BLaER1 (cell line): ENCODE results near the gene GUK1.
"Not testable (repeated sequence)": the region's sequence is repeated elsewhere in the genome, so short reads cannot be mapped to it uniquely, and the experiment has no call there.

Experiments
- H3K27ac ChIP-seq: shearing (Covaris generic); formaldehyde crosslinking; 2 replicates; pipeline ENCODE4 v1.8.1; 2022
- H3K27me3 ChIP-seq: shearing (Covaris generic); formaldehyde crosslinking; 2 replicates; pipeline ENCODE4 v1.8.1; 2022
- H3K36me3 ChIP-seq: shearing (Covaris generic); formaldehyde crosslinking; 2 replicates; pipeline ENCODE4 v1.8.1; 2022
- H3K4me1 ChIP-seq: shearing (Covaris generic); formaldehyde crosslinking; 2 replicates; pipeline ENCODE4 v1.8.1; 2022
- H3K4me2 ChIP-seq: shearing (Covaris generic); formaldehyde crosslinking; 2 replicates; pipeline ENCODE4 v1.8.1; 2022
- H3K4me3 ChIP-seq: shearing (Covaris generic); formaldehyde crosslinking; 2 replicates; pipeline ENCODE4 v1.8.1; 2022
- H3K9ac ChIP-seq: shearing (Covaris generic); formaldehyde crosslinking; 2 replicates; pipeline ENCODE4 v1.8.1; 2022
- H3K9me3 ChIP-seq: shearing (Covaris generic); formaldehyde crosslinking; 2 replicates; pipeline ENCODE4 v1.8.1; 2022
- H4K20me1 ChIP-seq: shearing (Covaris generic); formaldehyde crosslinking; 2 replicates; pipeline ENCODE4 v1.8.1; 2022
- Cebpa-rat ChIP-seq: shearing (Covaris generic); IDR thresholded peaks from 2 replicates; pipeline ENCODE4 v1.8.1; 2022

The GUK1 gene

DNA sequence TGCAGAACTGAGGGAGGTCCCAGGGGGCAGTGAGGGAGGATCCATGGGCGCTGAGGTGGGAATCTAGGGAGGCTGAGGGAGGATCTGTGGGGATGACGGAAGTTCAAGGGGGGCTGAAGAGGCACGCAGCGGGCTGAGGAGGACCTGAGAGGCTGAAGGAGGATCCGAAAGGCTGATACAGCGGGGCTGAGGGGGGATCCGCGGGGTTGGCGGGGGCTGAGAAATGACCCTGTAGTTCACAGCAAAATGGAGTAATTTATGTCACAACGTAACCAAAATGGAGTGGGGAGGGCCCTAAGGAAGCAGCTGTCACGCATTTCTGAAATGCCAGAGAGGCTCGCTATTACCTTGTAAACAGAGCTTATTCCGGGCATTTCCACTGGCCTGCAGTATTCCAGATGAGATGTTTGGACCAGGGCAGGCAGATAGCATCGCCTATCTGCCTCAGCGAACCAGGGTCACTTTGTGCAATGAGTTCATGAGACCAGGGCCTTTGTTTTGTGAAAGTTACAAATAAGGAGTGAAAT lies 30.1 kb upstream of the GUK1 start:
- Histone ChIP-seq H3K9me3 (no peaks in the 10 kb centered on the region), H3K36me3 (peaks cover 31% of the 10 kb centered on the region), H4K20me1 (peaks cover 15% of the 10 kb centered on the region; the same call in 1 of the 2 replicates), H3K9ac (peak overlapping the region; percentile 87), H3K27me3 (no peaks in the 10 kb centered on the region), H3K27ac (peak overlapping the region; percentile 68), H3K4me3 (peak overlapping the region; percentile 87), H3K4me1 (peaks cover 25% of the 10 kb centered on the region), H3K4me2 (peak overlapping the region; percentile 85)
- TF ChIP-seq Cebpa-rat, result no peak

DNA sequence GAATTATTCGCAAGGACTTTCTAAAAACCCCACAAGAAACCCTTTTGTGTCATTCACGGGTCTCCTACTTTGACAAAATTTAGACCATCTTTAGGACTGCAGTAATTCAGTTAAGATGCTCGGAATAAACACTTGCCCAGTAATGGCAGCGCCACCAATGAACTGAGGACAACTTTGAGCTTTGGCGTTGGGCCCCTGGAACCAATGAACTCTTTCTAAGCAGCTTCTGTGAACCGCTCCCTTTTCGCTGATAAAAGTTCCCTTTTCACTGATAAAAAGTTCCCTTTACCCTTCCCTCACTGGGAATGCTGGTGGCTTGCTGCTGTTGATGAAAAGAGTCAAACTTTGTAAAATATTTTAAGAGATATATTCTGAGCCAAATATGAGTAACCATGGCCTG lies 29.5 kb upstream of the GUK1 start:
- no peak overlapping the region for H3K9ac ChIP-seq
- peaks cover 1% of the 10 kb centered on the region; the same call in 1 of the 2 replicates for H3K9me3 ChIP-seq

DNA sequence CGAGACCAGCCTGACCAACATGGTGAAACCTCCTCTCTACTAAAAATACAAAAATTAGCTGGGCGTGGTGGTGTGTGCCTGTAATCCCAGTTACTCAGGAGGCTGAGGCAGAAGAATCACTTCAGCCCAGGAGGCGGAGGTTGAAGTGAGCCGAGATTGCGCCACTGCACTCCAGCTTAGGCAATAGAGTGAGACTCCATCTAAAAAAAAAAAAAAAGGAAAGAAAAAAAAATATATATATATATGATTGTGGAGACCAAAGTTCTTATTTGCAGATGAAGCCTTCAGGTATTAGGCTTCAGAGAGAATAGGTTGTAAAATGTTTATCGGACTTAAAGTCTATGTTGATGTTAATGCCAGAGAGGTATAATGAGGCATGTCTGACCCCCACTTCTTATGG lies 28.8 kb upstream of the GUK1 start:
- Histone ChIP-seq H3K36me3 (peaks cover 18% of the 10 kb centered on the region), H4K20me1 (peaks cover 15% of the 10 kb centered on the region; the same call in 1 of the 2 replicates), H3K4me1 (peaks cover 25% of the 10 kb centered on the region)
- H3K27ac ChIP-seq, H3K4me2 ChIP-seq, H3K9ac ChIP-seq, H3K9me3 ChIP-seq, H3K27me3 ChIP-seq, H3K4me3 ChIP-seq: not testable (repeated sequence)

More for the DNA sequence above, 29.5 kb upstream of the GUK1 start:
- TF ChIP-seq Cebpa-rat, result no peak
- H4K20me1 ChIP-seq, result peaks cover 15% of the 10 kb centered on the region; the same call in 1 of the 2 replicates
- H3K4me1 ChIP-seq, result peaks cover 25% of the 10 kb centered on the region
- no peaks in the 10 kb centered on the region for H3K27me3 ChIP-seq
- H3K36me3 ChIP-seq, result peaks cover 26% of the 10 kb centered on the region
- H3K27ac ChIP-seq, result no peak overlapping the region
- peak overlapping the region; percentile 85 for H3K4me2 ChIP-seq
- H3K4me3 ChIP-seq, result 0 out of 2 replicates have a peak overlapping the region, but pooled peaks have one; percentile 87

DNA sequence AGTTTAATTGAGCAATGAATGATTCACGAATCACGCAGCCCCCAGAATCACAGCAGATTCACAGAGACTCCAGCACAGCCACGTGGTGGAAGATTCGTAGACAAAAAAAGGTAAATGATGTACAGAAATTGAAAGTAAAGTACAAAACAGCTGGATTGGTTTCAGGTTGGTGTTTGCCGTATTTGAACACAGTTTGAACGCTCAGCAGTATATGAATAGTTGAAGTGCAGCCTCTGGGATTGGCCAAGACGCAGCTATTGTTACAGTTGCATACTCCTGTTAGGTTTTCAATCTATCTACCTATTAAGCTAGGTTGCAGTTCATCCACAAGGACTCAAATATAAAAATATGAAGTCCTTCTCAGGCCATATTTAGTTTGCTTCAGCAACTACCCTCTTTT lies 27.9 kb upstream of the GUK1 start:
- Histone ChIP-seq H3K4me1 (peaks cover 25% of the 10 kb centered on the region), H3K9ac (no peak overlapping the region), H3K27me3 (no peaks in the 10 kb centered on the region), H4K20me1 (peaks cover 13% of the 10 kb centered on the region; the same call in 1 of the 2 replicates), H3K9me3 (peaks cover 17% of the 10 kb centered on the region), H3K36me3 (peaks cover 10% of the 10 kb centered on the region), H3K27ac (no peak overlapping the region), H3K4me3 (no peak overlapping the region), H3K4me2 (no peak overlapping the region)
- TF ChIP-seq Cebpa-rat, result no peak

DNA sequence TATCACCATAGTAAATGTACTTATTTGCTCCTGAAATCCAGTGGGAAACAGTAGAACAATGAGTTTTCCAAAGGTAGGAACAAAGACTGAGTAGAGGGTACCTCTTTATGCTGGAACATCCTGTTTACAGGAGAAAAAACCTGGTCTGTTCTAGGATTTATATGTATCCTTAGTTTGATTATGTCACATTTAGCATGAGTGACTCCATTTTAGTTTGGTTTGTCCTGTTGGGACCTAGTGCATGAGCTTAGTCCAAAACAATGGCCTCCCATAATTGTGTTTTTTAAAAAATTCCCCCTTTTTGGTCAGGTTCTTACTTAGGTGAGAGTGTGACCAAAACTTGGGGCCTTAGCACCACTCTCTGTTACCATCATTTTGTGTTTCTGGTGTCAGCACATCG lies 27.5 kb upstream of the GUK1 start:
- peaks cover 21% of the 10 kb centered on the region for H3K9me3 ChIP-seq
- TF ChIP-seq Cebpa-rat, result no peak
- peaks cover 21% of the 10 kb centered on the region for H3K4me1 ChIP-seq
- H3K27ac ChIP-seq, result no peak overlapping the region
- H4K20me1 ChIP-seq, result peaks cover 9% of the 10 kb centered on the region; the same call in 1 of the 2 replicates
- no peaks in the 10 kb centered on the region for H3K27me3 ChIP-seq
- no peak overlapping the region for H3K9ac ChIP-seq
- H3K36me3 ChIP-seq, result peaks cover 5% of the 10 kb centered on the region
- no peak overlapping the region for H3K4me2 ChIP-seq
- H3K4me3 ChIP-seq, result no peak overlapping the region

DNA sequence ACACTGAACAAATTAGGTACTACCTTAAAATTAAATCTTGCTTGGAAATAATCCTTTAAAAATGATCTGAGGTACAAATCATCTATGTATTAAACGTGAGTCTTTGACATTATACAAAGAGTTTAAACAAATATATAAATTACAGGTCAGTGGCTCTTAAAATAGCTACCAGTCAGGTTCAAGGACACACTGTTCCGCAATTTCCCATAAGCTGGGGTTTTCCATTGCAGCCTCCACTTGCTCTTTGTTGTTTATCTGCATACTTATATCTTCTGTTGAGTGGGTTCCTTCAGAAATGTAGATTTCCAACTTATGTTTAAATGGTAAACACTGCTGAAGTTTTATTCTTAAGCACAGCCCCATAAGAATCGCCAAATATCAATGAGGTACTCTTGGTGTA lies 25.3 kb upstream of the GUK1 start:
- H4K20me1 ChIP-seq, result no peaks in the 10 kb centered on the region
- peaks cover 41% of the 10 kb centered on the region for H3K9me3 ChIP-seq
- TF ChIP-seq Cebpa-rat, result no peak
- H3K9ac ChIP-seq, result no peak overlapping the region
- no peaks in the 10 kb centered on the region for H3K27me3 ChIP-seq
- peaks cover 9% of the 10 kb centered on the region for H3K4me1 ChIP-seq
- H3K36me3 ChIP-seq, result no peaks in the 10 kb centered on the region
- no peak overlapping the region for H3K4me2 ChIP-seq
- H3K4me3 ChIP-seq, result no peak overlapping the region
- H3K27ac ChIP-seq, result no peak overlapping the region

DNA sequence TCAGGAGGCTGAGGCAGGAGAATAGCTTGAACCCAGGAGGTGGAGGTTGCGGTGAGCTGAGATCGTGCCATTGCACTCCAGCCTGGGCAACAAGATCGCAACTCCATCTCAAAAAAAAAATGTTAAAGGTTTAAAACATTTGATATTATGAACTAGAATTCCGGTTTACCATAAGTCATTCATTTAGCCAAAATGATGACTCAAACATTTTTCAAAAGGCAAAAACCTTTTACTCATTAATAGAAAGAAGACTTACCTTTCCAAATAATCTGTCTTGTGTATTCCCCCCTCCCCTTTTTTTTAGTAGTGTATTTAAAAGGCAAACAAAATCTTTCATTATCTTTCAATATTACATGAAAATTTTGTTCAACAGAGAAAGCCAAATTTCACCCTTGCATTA lies 22.7 kb upstream of the GUK1 start:
- Histone ChIP-seq H3K27me3 (no peaks in the 10 kb centered on the region), H3K9me3 (peaks cover 41% of the 10 kb centered on the region), H3K27ac (no peak overlapping the region), H3K36me3 (no peaks in the 10 kb centered on the region), H3K4me2 (no peak overlapping the region), H3K4me1 (no peaks in the 10 kb centered on the region), H3K9ac (no peak overlapping the region), H3K4me3 (no peak overlapping the region), H4K20me1 (no peaks in the 10 kb centered on the region)
- TF ChIP-seq Cebpa-rat, result no peak

DNA sequence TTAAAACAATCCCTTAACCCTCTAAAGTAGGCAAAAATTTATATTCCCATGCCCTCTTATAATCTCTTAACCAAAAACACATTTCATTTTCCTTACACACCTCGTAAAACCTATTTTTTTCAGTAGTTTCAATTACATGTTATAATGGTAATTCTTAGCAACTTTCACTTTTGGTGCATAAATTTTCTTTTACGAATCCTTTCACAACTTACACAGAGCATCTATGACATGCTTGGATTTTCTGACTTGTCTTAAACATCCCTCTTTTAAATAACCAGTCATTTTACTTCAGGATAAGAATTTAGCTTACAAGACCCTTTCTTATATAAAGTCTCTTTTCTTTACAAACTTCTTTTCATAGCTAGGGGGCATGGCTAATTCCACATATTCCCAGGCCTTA lies 22.0 kb upstream of the GUK1 start:
- Histone ChIP-seq H3K9me3 (peaks cover 41% of the 10 kb centered on the region), H3K4me3 (no peak overlapping the region), H3K4me1 (no peaks in the 10 kb centered on the region), H3K27ac (no peak overlapping the region), H4K20me1 (no peaks in the 10 kb centered on the region), H3K9ac (no peak overlapping the region), H3K4me2 (no peak overlapping the region), H3K27me3 (no peaks in the 10 kb centered on the region), H3K36me3 (no peaks in the 10 kb centered on the region)
- no peak for TF ChIP-seq Cebpa-rat

DNA sequence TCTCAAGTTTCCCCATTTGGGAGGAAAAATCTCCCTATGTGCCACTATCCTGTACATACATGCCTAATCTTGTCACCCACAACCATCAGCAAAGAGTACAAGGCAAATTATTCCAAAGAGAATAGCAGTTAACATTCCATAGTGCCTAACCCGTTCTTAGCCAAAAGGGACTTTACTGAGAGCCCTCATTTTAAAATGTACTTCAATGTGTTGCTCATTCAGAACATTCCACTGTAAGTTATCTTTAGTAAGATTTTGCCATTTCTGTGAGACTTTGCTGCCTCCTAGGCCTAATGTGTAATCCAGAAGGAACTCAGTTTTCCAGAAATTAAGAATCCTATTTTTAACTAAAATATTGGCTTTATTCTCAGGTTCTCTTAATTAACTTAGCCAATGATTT lies 19.7 kb upstream of the GUK1 start:
- no peak overlapping the region for H3K9ac ChIP-seq
- no peaks in the 10 kb centered on the region for H3K36me3 ChIP-seq
- H4K20me1 ChIP-seq, result no peaks in the 10 kb centered on the region
- H3K27ac ChIP-seq, result no peak overlapping the region
- no peaks in the 10 kb centered on the region for H3K4me1 ChIP-seq
- H3K4me3 ChIP-seq, result no peak overlapping the region
- H3K27me3 ChIP-seq, result no peaks in the 10 kb centered on the region
- H3K9me3 ChIP-seq, result peaks cover 41% of the 10 kb centered on the region
- H3K4me2 ChIP-seq, result no peak overlapping the region
- TF ChIP-seq Cebpa-rat, result no peak

DNA sequence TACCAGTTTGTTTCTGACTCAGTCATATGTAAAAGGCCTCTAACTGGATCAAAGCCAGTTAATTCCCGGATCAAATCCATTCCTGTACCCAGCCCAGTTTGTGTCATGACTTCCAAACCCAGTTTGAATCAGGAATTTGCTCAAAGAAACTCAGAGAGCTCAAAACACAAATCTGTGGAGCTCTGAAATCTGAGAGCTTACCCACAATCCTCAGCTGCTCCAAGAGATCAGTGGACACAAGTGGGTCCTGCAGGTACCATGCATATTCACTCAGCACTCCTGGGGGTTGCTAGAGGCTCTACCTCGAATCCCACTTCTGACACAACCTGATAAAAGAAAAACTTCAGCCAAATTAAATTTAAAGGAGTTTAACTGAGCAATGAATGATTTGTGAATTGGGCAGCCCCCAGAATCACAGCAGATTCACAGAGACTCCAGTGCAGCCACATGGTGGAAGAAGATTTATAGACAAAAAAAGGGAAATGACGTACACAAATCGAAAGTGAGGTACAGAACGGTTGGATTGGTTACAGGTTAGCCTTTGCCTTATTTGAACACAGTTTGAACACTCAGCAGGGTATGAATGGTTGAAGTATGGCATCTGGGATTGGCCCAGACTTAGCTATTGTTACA lies 19.1 kb upstream of the GUK1 start:
- no peaks in the 10 kb centered on the region for H4K20me1 ChIP-seq
- no peaks in the 10 kb centered on the region for H3K4me1 ChIP-seq
- H3K27ac ChIP-seq, result no peak overlapping the region
- no peaks in the 10 kb centered on the region for H3K27me3 ChIP-seq
- no peak overlapping the region for H3K4me3 ChIP-seq
- no peaks in the 10 kb centered on the region for H3K36me3 ChIP-seq
- no peak for TF ChIP-seq Cebpa-rat
- no peak overlapping the region for H3K9ac ChIP-seq
- H3K4me2 ChIP-seq, result no peak overlapping the region
- H3K9me3 ChIP-seq, result peaks cover 36% of the 10 kb centered on the region
